HepG2 (cell line): ENCODE data around the gene ZC3H7B. TPM values are rescaled to one million over a fixed set of nuclear protein-coding genes. Genes with fewer than 3 reads are reported as not detected.

Source experiments
- GFI1 ChIP-seq: sonication (generic); formaldehyde crosslinking; IDR thresholded peaks from 2 replicates; pipeline ENCODE4 v1.5.0; 2020; ENCODE audit warnings: missing genetic modification reagents, mild to moderate bottlenecking, borderline replicate concordance
- KLF15 ChIP-seq: sonication (generic); formaldehyde crosslinking; IDR thresholded peaks from 2 replicates; pipeline ENCODE4 v1.8.1; 2023; ENCODE audit warnings: borderline replicate concordance, mild to moderate bottlenecking, inconsistent platforms, missing genetic modification reagents, mixed read lengths
- MED13 ChIP-seq: sonication (generic); formaldehyde crosslinking; IDR thresholded peaks from 2 replicates; pipeline ENCODE4 v1.5.0; 2020; ENCODE audit warnings: missing genetic modification reagents
- TCF7 ChIP-seq: sonication (generic); IDR thresholded peaks from 2 replicates; pipeline ENCODE4 v1.6.1; 2016; ENCODE audit warnings: antibody characterized with exemption, low read depth
- ZMAT3 ChIP-seq: sonication (generic); formaldehyde crosslinking; conservative IDR thresholded peaks from 2 replicates; pipeline ENCODE4 v1.7.0; 2021; ENCODE audit warnings: missing genetic modification reagents
- ZNF138 ChIP-seq: sonication (generic); formaldehyde crosslinking; IDR thresholded peaks from 2 replicates; pipeline ENCODE4 v1.5.0; 2020; ENCODE audit warnings: mild to moderate bottlenecking, low read depth, missing genetic modification reagents
- ZNF234 ChIP-seq: sonication (generic); formaldehyde crosslinking; conservative IDR thresholded peaks from 2 replicates; pipeline ENCODE4 v1.5.1; 2020; ENCODE audit warnings: mild to moderate bottlenecking, missing genetic modification reagents
- ZNF350 ChIP-seq: sonication (generic); formaldehyde crosslinking; IDR thresholded peaks from 2 replicates; pipeline ENCODE4 v1.4.0; 2020; ENCODE audit warnings: mild to moderate bottlenecking, low read depth, missing genetic modification reagents, borderline replicate concordance
- ZNF879 ChIP-seq: sonication (generic); formaldehyde crosslinking; IDR thresholded peaks from 2 replicates; pipeline ENCODE4 v1.8.1; 2023; ENCODE audit warnings: missing genetic modification reagents
- polyA plus RNA-seq, 8 experiments: library from polyadenylated mRNA; depleted of rRNA in 3 of 8; stranded (reverse) in 7 of 8; unstranded in 1 of 8; fragments of >200 nt; fragmentation: Illumina TruSeq in 4 of 8; extraction: Trizol in 4 of 8; gene quantifications; 2 replicates each; pipeline versions ENCODE4 v1.2.1 to v1.2.3, GENCODE V29; 2011 to 2016; ENCODE audit warnings: low read depth in 4 of 8, missing spikeins in 1 of 8, mixed read lengths in 1 of 8; ENCODE audit not compliant: insufficient read depth in 1 of 8
- total RNA-seq, 5 experiments: library from RNA; depleted of rRNA; stranded (reverse); fragments of >200 nt; fragmentation: Illumina TruSeq; extraction: Trizol; gene quantifications; 2 replicates each; pipeline ENCODE4 v1.2.3, GENCODE V29; 2016; ENCODE audit warnings: low read depth in 1 of 5
- TF ChIP-seq, protein P1 (sequence below): IDR thresholded peaks from 2 replicates; pipeline ENCODE4 v1.6.1; 2016; ENCODE audit warnings: low read depth, missing genetic modification reagents, missing compliant biosample characterization
- TF ChIP-seq, protein P2 (sequence below): sonication (generic); formaldehyde crosslinking; IDR thresholded peaks from 2 replicates; pipeline ENCODE4 v1.4.0; 2020; ENCODE audit warnings: missing genetic modification reagents
- TF ChIP-seq, protein P3 (sequence below), 2 experiments: fragments of 450-650 bp in 1 of 2; sonication (generic) in 1 of 2; formaldehyde crosslinking; IDR thresholded peaks; 2 replicates each; pipeline versions ENCODE4 v1.5.0 to v1.8.0; 2020 to 2022; ENCODE audit warnings: mild to moderate bottlenecking in 1 of 2, missing genetic modification reagents in 1 of 2
- TF ChIP-seq, protein P4 (sequence below): sonication (generic); formaldehyde crosslinking; conservative IDR thresholded peaks from 2 replicates; pipeline ENCODE4 v1.4.0; 2020; ENCODE audit warnings: mild to moderate bottlenecking, missing genetic modification reagents, moderate library complexity
- TF ChIP-seq, protein P5 (sequence below): sonication (generic); formaldehyde crosslinking; IDR thresholded peaks from 2 replicates; pipeline ENCODE4 v1.4.0; 2020; ENCODE audit warnings: mild to moderate bottlenecking, missing genetic modification reagents

Gene ZC3H7B
- total and polyA plus RNA-seq, 2 of the 13 experiments (the other 11 are each of a cell fraction or from before 2014, with no cell fraction given) = 26.4 to 37.2 TPM

DNA sequence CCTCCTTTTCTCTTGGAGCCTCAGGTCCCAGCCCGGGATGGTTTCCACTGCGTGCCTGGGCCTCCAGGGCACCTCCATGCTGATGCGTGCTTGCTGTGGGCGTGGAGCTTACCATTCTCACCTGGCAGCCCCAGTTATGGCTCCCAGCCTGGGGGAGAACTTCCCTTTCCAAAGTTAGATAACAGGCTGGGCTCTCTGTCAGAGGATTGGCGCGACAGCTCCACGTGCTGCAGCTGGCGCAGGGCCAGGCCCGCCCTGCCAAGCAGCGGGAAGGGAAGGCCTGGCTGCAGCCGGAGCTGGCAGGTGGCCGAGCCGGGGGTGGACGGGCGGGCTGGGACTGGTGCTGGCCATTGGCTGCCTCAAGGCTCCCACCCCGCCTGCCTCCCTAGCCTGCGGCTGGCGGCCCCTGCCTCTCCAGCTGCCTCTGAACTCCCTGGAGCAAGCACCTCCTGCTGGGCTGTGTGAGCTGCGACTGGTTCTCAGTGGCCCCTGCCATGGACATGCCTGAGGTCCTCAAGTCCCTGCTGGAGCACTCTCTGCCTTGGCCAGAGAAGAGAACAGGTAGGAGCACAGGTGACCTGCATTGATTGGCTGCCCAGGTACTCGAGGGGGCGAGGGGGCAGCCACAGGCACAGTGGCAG is 65.8 kb downstream of the ZC3H7B start (continued):
- TF ChIP-seq, protein P1, sequence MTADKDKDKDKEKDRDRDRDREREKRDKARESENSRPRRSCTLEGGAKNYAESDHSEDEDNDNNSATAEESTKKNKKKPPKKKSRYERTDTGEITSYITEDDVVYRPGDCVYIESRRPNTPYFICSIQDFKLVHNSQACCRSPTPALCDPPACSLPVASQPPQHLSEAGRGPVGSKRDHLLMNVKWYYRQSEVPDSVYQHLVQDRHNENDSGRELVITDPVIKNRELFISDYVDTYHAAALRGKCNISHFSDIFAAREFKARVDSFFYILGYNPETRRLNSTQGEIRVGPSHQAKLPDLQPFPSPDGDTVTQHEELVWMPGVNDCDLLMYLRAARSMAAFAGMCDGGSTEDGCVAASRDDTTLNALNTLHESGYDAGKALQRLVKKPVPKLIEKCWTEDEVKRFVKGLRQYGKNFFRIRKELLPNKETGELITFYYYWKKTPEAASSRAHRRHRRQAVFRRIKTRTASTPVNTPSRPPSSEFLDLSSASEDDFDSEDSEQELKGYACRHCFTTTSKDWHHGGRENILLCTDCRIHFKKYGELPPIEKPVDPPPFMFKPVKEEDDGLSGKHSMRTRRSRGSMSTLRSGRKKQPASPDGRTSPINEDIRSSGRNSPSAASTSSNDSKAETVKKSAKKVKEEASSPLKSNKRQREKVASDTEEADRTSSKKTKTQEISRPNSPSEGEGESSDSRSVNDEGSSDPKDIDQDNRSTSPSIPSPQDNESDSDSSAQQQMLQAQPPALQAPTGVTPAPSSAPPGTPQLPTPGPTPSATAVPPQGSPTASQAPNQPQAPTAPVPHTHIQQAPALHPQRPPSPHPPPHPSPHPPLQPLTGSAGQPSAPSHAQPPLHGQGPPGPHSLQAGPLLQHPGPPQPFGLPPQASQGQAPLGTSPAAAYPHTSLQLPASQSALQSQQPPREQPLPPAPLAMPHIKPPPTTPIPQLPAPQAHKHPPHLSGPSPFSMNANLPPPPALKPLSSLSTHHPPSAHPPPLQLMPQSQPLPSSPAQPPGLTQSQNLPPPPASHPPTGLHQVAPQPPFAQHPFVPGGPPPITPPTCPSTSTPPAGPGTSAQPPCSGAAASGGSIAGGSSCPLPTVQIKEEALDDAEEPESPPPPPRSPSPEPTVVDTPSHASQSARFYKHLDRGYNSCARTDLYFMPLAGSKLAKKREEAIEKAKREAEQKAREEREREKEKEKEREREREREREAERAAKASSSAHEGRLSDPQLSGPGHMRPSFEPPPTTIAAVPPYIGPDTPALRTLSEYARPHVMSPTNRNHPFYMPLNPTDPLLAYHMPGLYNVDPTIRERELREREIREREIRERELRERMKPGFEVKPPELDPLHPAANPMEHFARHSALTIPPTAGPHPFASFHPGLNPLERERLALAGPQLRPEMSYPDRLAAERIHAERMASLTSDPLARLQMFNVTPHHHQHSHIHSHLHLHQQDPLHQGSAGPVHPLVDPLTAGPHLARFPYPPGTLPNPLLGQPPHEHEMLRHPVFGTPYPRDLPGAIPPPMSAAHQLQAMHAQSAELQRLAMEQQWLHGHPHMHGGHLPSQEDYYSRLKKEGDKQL (CRISPR knock-in tag) = no peak
- TF ChIP-seq ZNF350 (CRISPR knock-in tag) = peak; percentile 65; the same call in 1 of the 2 replicates
- no peak for TF ChIP-seq MED13 (CRISPR knock-in tag)
- TF ChIP-seq ZNF234 = no peak
- TF ChIP-seq ZMAT3 (CRISPR knock-in tag) = no peak
- TF ChIP-seq, protein P2, sequence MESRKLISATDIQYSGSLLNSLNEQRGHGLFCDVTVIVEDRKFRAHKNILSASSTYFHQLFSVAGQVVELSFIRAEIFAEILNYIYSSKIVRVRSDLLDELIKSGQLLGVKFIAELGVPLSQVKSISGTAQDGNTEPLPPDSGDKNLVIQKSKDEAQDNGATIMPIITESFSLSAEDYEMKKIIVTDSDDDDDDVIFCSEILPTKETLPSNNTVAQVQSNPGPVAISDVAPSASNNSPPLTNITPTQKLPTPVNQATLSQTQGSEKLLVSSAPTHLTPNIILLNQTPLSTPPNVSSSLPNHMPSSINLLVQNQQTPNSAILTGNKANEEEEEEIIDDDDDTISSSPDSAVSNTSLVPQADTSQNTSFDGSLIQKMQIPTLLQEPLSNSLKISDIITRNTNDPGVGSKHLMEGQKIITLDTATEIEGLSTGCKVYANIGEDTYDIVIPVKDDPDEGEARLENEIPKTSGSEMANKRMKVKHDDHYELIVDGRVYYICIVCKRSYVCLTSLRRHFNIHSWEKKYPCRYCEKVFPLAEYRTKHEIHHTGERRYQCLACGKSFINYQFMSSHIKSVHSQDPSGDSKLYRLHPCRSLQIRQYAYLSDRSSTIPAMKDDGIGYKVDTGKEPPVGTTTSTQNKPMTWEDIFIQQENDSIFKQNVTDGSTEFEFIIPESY (CRISPR knock-in tag) = no peak
- no peak for TF ChIP-seq TCF7
- TF ChIP-seq GFI1 = no peak
- TF ChIP-seq ZNF879 (CRISPR knock-in tag) = no peak
- TF ChIP-seq, protein P3, sequence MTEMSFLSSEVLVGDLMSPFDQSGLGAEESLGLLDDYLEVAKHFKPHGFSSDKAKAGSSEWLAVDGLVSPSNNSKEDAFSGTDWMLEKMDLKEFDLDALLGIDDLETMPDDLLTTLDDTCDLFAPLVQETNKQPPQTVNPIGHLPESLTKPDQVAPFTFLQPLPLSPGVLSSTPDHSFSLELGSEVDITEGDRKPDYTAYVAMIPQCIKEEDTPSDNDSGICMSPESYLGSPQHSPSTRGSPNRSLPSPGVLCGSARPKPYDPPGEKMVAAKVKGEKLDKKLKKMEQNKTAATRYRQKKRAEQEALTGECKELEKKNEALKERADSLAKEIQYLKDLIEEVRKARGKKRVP (CRISPR knock-in tag; IDR thresholded peaks at IDR 0.05) = no peak
- TF ChIP-seq, protein P4, sequence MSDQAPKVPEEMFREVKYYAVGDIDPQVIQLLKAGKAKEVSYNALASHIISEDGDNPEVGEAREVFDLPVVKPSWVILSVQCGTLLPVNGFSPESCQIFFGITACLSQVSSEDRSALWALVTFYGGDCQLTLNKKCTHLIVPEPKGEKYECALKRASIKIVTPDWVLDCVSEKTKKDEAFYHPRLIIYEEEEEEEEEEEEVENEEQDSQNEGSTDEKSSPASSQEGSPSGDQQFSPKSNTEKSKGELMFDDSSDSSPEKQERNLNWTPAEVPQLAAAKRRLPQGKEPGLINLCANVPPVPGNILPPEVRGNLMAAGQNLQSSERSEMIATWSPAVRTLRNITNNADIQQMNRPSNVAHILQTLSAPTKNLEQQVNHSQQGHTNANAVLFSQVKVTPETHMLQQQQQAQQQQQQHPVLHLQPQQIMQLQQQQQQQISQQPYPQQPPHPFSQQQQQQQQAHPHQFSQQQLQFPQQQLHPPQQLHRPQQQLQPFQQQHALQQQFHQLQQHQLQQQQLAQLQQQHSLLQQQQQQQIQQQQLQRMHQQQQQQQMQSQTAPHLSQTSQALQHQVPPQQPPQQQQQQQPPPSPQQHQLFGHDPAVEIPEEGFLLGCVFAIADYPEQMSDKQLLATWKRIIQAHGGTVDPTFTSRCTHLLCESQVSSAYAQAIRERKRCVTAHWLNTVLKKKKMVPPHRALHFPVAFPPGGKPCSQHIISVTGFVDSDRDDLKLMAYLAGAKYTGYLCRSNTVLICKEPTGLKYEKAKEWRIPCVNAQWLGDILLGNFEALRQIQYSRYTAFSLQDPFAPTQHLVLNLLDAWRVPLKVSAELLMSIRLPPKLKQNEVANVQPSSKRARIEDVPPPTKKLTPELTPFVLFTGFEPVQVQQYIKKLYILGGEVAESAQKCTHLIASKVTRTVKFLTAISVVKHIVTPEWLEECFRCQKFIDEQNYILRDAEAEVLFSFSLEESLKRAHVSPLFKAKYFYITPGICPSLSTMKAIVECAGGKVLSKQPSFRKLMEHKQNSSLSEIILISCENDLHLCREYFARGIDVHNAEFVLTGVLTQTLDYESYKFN (CRISPR knock-in tag) = peak; percentile 40; the same call in 1 of the 2 replicates
- TF ChIP-seq, protein P5, sequence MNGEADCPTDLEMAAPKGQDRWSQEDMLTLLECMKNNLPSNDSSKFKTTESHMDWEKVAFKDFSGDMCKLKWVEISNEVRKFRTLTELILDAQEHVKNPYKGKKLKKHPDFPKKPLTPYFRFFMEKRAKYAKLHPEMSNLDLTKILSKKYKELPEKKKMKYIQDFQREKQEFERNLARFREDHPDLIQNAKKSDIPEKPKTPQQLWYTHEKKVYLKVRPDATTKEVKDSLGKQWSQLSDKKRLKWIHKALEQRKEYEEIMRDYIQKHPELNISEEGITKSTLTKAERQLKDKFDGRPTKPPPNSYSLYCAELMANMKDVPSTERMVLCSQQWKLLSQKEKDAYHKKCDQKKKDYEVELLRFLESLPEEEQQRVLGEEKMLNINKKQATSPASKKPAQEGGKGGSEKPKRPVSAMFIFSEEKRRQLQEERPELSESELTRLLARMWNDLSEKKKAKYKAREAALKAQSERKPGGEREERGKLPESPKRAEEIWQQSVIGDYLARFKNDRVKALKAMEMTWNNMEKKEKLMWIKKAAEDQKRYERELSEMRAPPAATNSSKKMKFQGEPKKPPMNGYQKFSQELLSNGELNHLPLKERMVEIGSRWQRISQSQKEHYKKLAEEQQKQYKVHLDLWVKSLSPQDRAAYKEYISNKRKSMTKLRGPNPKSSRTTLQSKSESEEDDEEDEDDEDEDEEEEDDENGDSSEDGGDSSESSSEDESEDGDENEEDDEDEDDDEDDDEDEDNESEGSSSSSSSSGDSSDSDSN = peak; percentile 78
- 0 out of 2 replicates have a peak, but pooled peaks have one; percentile 34 for TF ChIP-seq ZNF138 (CRISPR knock-in tag)
- TF ChIP-seq KLF15 (CRISPR knock-in tag) = no peak
